Thoracic aorta (tissue), 2 donors: ENCODE measurements around the gene NFATC2IP. TPM values are rescaled to one million over a fixed set of nuclear protein-coding genes. Genes with fewer than 3 reads are reported as not detected.

Source experiments
- ATAC-seq: fragments of 150-250 bp; one replicate; pipeline ENCODE4 v1.8.0; 2017; ENCODE audit warnings: low read depth; ENCODE audit not compliant: insufficient number of reproducible peaks, low FRiP score
- DNase-seq: peaks from one replicate; pipeline ENCODE4 v3.0.0-alpha.2; 2020; ENCODE audit warnings: low spot score
- H3K27ac ChIP-seq, 2 donors: fragments of 200-600 bp; sonication (generic); 1 replicate in 1 of 2; 2 replicates in 1 of 2; pipeline ENCODE4 v1.5.1; 2016; ENCODE audit warnings: mild to moderate bottlenecking in 2 of 2, moderate library complexity in 2 of 2
- H3K27me3 ChIP-seq: fragments of 200-600 bp; sonication (generic); replicated peaks from 2 replicates; pipeline ENCODE4 v1.6.0; 2016; ENCODE audit warnings: mild to moderate bottlenecking; ENCODE audit not compliant: insufficient read depth
- H3K36me3 ChIP-seq: fragments of 200-600 bp; sonication (generic); one replicate; pipeline ENCODE4 v1.5.1; 2016
- H3K4me1 ChIP-seq, 2 donors: fragments of 200-600 bp; sonication (generic); 1 replicate in 1 of 2; 2 replicates in 1 of 2; pipeline versions ENCODE4 v1.5.1 to v1.6.0; 2016; ENCODE audit warnings: low read depth in 2 of 2, mild to moderate bottlenecking in 1 of 2; ENCODE audit not compliant: control insufficient read depth in 1 of 2
- H3K4me3 ChIP-seq: fragments of 200-600 bp; sonication (generic); 2 replicates; pipeline ENCODE4 v1.5.1; 2016; ENCODE audit warnings: mild to moderate bottlenecking
- H3K9me3 ChIP-seq: fragments of 200-600 bp; sonication (generic); 2 replicates; pipeline ENCODE4 v1.5.1; 2016
- total RNA-seq, 2 donors: library from RNA; depleted of rRNA; stranded (reverse); fragments of >200 nt; gene quantifications; one replicate each; pipeline versions ENCODE4 v1.1.0 to v1.2.3, GENCODE V29; 2016
- TF ChIP-seq, protein P1 (sequence below): fragments of 200-600 bp; sonication (generic); IDR thresholded peaks from one replicate; pipeline ENCODE4 v1.5.1; 2019; ENCODE audit warnings: antibody characterized with exemption

Gene NFATC2IP
- total RNA-seq, 2 donors from 2014 or later = 38.4 to 45.5 TPM

DNA sequence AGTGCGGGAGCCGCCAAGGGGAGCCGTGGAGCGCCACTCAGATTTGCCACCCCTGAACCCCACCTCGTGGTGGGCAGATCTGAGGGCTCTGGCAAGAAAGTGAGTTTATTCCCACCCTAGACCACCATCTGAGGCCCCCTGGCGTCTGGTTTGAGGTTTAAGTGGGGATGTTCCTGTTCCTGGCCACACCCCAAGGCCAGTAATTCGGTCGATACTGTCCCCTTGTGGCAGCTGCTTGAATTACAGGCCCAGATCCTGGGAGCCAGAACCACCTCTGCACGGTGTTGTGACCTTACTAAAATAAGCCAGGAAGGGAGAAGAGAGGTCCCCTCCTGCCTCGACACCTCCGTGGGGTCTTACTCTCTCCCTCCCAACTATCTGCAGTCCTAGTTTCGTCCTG, 30.8 kb downstream of the NFATC2IP start:
- no peak for ATAC-seq
- no peaks in the 10 kb centered on the region for H3K27me3 ChIP-seq
- no peaks in the 10 kb centered on the region for H3K9me3 ChIP-seq
- TF ChIP-seq, protein P1, sequence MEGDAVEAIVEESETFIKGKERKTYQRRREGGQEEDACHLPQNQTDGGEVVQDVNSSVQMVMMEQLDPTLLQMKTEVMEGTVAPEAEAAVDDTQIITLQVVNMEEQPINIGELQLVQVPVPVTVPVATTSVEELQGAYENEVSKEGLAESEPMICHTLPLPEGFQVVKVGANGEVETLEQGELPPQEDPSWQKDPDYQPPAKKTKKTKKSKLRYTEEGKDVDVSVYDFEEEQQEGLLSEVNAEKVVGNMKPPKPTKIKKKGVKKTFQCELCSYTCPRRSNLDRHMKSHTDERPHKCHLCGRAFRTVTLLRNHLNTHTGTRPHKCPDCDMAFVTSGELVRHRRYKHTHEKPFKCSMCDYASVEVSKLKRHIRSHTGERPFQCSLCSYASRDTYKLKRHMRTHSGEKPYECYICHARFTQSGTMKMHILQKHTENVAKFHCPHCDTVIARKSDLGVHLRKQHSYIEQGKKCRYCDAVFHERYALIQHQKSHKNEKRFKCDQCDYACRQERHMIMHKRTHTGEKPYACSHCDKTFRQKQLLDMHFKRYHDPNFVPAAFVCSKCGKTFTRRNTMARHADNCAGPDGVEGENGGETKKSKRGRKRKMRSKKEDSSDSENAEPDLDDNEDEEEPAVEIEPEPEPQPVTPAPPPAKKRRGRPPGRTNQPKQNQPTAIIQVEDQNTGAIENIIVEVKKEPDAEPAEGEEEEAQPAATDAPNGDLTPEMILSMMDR = peak; percentile 47
- no peak overlapping the region for H3K27ac ChIP-seq
- no peak overlapping the region for H3K4me3 ChIP-seq
- DNase-seq = no peak
- no peaks in the 10 kb centered on the region for H3K4me1 ChIP-seq
- peaks cover 38% of the 10 kb centered on the region for H3K36me3 ChIP-seq

DNA sequence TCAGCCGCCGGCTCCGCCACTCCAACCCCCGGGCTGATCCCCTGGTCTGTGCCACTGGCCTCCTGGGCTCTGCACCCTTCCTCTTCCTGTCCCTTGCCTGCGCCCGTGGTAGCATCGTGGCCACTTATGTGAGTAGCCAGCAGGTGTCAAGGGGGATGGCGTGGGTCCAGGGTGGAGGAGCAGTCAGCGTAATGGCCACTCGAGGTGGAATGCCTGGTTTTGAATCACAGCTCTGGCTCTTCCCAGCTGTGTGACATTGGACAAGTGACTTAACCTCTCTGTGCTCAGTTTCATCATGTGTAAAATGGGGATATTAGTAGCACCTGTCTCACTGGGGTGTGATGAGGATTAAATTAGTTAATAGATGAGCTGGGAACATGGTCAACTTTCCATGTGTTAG, 31.7 kb downstream of the NFATC2IP start:
- Histone ChIP-seq H3K4me3 (no peak overlapping the region), H3K27me3 (no peaks in the 10 kb centered on the region), H3K4me1 (no peaks in the 10 kb centered on the region), H3K27ac (no peak overlapping the region), H3K9me3 (peaks cover 6% of the 10 kb centered on the region), H3K36me3 (peaks cover 47% of the 10 kb centered on the region)
- TF ChIP-seq, protein P1 = no peak
- DNase-seq (no peak), ATAC-seq (no peak)

DNA sequence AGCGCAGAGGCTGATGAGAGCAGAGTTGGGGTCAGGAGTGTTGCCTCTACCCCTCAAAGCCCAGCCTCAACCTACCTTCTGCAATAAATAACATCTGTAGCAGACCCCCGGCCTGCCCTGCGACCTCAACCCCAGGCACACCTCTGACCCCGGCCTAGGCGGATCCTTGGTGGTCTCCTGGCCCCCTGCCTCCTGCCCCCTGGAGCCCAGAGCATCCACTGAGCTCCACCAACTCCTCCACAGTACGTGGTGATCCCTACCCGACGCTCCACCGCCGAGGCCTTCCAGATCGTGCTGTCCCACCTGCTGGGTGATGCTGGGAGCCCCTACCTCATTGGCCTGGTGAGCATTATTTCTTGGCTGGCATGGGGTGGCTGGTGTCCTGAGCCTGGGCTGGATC, 32.2 kb downstream of the NFATC2IP start:
- no peaks in the 10 kb centered on the region for H3K27me3 ChIP-seq
- peaks cover 6% of the 10 kb centered on the region for H3K9me3 ChIP-seq
- ATAC-seq = no peak
- no peak overlapping the region for H3K4me3 ChIP-seq
- TF ChIP-seq, protein P1 = no peak
- H3K4me1 ChIP-seq = no peaks in the 10 kb centered on the region
- DNase-seq = no peak
- peaks cover 47% of the 10 kb centered on the region for H3K36me3 ChIP-seq
- H3K27ac ChIP-seq = no peak overlapping the region

DNA sequence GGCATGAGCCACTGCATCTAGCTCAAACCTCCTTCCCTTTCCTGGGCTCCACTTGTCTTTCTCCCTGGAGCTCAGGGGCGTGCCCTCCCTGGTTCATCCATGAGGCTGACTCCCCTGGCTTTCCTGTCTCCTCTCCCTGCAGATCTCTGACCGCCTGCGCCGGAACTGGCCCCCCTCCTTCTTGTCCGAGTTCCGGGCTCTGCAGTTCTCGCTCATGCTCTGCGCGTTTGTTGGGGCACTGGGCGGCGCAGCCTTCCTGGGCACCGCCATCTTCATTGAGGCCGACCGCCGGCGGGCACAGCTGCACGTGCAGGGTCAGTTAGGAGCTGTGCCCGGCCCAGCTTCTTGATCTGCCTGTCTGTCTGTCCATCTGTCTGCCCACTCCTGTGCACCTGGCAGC, 32.9 kb downstream of the NFATC2IP start:
- ATAC-seq = no peak
- no peak overlapping the region for H3K4me3 ChIP-seq
- H3K4me1 ChIP-seq = no peaks in the 10 kb centered on the region
- peaks cover 49% of the 10 kb centered on the region for H3K36me3 ChIP-seq
- no peak overlapping the region for H3K27ac ChIP-seq
- TF ChIP-seq, protein P1 = no peak
- H3K9me3 ChIP-seq = peaks cover 6% of the 10 kb centered on the region
- no peaks in the 10 kb centered on the region for H3K27me3 ChIP-seq
- no peak for DNase-seq

DNA sequence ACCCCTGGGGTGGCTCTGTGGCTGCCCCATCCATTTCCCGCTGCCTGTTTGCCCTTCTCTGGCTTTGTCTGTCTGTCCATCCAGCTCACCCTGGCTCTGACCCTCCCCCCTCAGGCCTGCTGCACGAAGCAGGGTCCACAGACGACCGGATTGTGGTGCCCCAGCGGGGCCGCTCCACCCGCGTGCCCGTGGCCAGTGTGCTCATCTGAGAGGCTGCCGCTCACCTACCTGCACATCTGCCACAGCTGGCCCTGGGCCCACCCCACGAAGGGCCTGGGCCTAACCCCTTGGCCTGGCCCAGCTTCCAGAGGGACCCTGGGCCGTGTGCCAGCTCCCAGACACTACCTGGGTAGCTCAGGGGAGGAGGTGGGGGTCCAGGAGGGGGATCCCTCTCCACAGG, 33.4 kb downstream of the NFATC2IP start:
- TF ChIP-seq, protein P1 = no peak
- Histone ChIP-seq H3K4me1 (no peaks in the 10 kb centered on the region), H3K27me3 (no peaks in the 10 kb centered on the region), H3K36me3 (peaks cover 49% of the 10 kb centered on the region), H3K9me3 (peaks cover 6% of the 10 kb centered on the region), H3K27ac (no peak overlapping the region), H3K4me3 (no peak overlapping the region)
- no peak for DNase-seq
- ATAC-seq = no peak
